Breast epithelium (tissue), 4 donors: Measurements from ENCODE around the gene DMAP1. TPM values are rescaled to one million over a fixed set of nuclear protein-coding genes. Genes with fewer than 3 reads are reported as not detected.

ENCODE experiments used
- DNase-seq, 2 donors: peaks; one replicate each; pipeline ENCODE4 v3.0.0-alpha.2; 2019; ENCODE audit warnings: low spot score in 2 of 2
- H3K27ac ChIP-seq, 2 donors: fragments of 200-600 bp; sonication (generic) in 1 of 2; one replicate each; pipeline ENCODE4 v1.5.1; 2016 to 2019; ENCODE audit warnings: mild to moderate bottlenecking in 1 of 2
- H3K27me3 ChIP-seq, 2 donors: fragments of 200-600 bp; sonication (generic) in 1 of 2; one replicate each; pipeline versions ENCODE4 v1.5.1 to v1.6.0; 2017 to 2019; ENCODE audit warnings: control low read depth in 1 of 2, mild to moderate bottlenecking in 1 of 2
- H3K36me3 ChIP-seq: fragments of 200-600 bp; one replicate; pipeline ENCODE4 v1.5.1; 2019
- H3K4me1 ChIP-seq, 2 donors: fragments of 200-600 bp; sonication (generic); one replicate each; pipeline ENCODE4 v1.5.1; 2016 to 2019; ENCODE audit warnings: control low read depth in 1 of 2
- H3K4me3 ChIP-seq, 3 donors: fragments of 200-600 bp; sonication (generic); 1 replicate in 2 of 3; 2 replicates in 1 of 3; pipeline ENCODE4 v1.5.1; 2016 to 2019; ENCODE audit warnings: mild to moderate bottlenecking in 3 of 3, moderate library complexity in 2 of 3
- H3K9me3 ChIP-seq, 2 donors: fragments of 200-600 bp; sonication (generic) in 1 of 2; one replicate each; pipeline ENCODE4 v1.5.1; 2016 to 2019; ENCODE audit warnings: control low read depth in 1 of 2
- CTCF ChIP-seq, 3 donors: fragments of 450-650 bp; IDR thresholded peaks; one replicate each; pipeline ENCODE4 v1.5.1; 2016 to 2017; ENCODE audit warnings: antibody characterized with exemption in 3 of 3, mild to moderate bottlenecking in 3 of 3, moderate library complexity in 3 of 3
- POLR2A ChIP-seq: fragments of 450-650 bp; IDR thresholded peaks from one replicate; pipeline ENCODE4 v1.6.1; 2016; ENCODE audit warnings: antibody characterized with exemption, mild to moderate bottlenecking, moderate library complexity
- POLR2AphosphoS5 ChIP-seq, 3 donors: sonication (generic); formaldehyde crosslinking; IDR thresholded peaks; one replicate each; pipeline ENCODE4 v1.6.1; 2017; ENCODE audit warnings: antibody characterized with exemption in 3 of 3
- intact Hi-C: fragments of 100-400 bp; cut with DNase I; formaldehyde crosslinking; loops from one replicate; pipeline ENCODE4 v1.15.1; 2023; ENCODE audit warnings: low total_unique reads
- total RNA-seq, 3 donors: library from RNA; depleted of rRNA; stranded (reverse); fragments of >200 nt; gene quantifications; one replicate each; pipeline ENCODE4 v1.1.0, GENCODE V29; 2016

Gene DMAP1
- total RNA-seq, 3 donors from 2014 or later, result 40.3 to 66.2 (median 51.4) TPM

DNA sequence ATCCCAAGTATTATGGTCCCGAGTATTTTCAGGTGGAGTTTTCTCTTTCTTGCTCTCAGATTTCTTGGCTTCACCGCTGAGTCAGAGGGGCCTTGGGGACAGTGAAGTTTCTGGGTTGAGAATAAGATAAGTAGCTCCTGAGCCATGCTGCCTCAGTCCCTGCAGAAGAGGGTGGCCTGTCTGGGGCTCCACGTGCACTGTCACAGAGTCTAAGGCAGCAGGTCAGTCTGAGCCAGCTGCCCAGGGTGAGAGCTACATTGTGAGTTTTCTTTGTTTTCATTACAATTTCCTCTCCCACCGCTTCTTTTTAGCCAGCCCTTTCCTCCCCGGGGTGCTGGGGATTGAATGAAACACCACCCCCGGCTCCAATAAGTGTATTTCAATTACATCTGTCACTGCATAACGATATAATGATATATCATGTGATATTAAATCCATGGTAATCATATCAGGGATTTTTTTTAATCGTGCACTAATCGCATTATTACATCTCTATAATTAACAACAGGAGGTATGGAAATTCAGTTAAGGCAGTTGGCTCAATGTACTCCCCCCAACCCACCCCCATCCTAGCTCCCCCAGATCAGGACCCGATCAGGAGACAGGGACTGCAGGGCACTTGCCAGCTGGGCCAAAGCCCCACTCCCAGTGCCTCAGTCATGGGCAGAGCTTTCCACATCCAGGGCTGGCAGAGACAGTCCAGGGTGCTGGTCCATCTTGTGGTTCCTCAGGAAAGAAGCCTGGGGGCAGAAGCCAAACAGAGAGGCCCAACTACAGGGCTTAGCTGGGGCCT, 43.7 kb downstream of the DMAP1 start:
- Histone ChIP-seq H3K36me3 (no peaks in the 10 kb centered on the region), H3K4me1 (no peaks in the 10 kb centered on the region), H3K9me3 (no peaks in the 10 kb centered on the region), H3K27me3 (no peaks in the 10 kb centered on the region), H3K4me3 (no peak overlapping the region), H3K27ac (no peak overlapping the region)
- TF ChIP-seq CTCF (IDR thresholded peaks at IDR 0.05), result no peak
- TF ChIP-seq POLR2A, result no peak
- TF ChIP-seq POLR2AphosphoS5 (IDR thresholded peaks at IDR 0.05), result no peak
- no peak for DNase-seq
- intact Hi-C loops, result no loop called here

GRCh38 chr1:44259090-44259489, 45.8 kb downstream of the DMAP1 start:
- H3K9me3 ChIP-seq, result no peaks in the 10 kb centered on the region
- no peak for DNase-seq
- H3K27ac ChIP-seq, result no peak overlapping the region
- no peaks in the 10 kb centered on the region for H3K4me1 ChIP-seq
- intact Hi-C loops, result no loop called here
- no peak overlapping the region for H3K4me3 ChIP-seq
- no peaks in the 10 kb centered on the region for H3K36me3 ChIP-seq
- H3K27me3 ChIP-seq, result no peaks in the 10 kb centered on the region
- no peak for TF ChIP-seq POLR2A
- TF ChIP-seq POLR2AphosphoS5 (IDR thresholded peaks at IDR 0.05), result no peak
- TF ChIP-seq CTCF (IDR thresholded peaks at IDR 0.05), result no peak

DNA sequence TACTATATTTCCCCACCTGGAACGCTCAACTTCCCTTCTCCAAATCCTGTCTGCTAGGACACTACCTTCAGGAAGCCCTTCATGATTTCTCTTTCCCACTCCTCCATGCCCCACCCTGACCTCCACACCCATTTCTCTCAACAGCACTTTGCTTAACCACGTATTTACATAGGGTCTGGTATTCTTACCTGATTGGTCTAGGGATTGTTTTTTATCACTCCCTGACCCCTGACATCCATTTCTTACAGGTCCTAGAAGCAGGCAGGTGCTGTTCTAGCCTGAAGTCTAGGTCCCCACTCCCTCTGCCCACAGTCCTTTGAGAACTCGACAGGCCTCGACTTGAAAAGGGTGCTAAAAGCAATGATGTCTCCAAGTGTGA, 47.5 kb downstream of the DMAP1 start:
- Histone ChIP-seq H3K4me3 (no peak overlapping the region), H3K9me3 (no peaks in the 10 kb centered on the region), H3K27me3 (no peaks in the 10 kb centered on the region), H3K27ac (no peak overlapping the region), H3K4me1 (no peaks in the 10 kb centered on the region), H3K36me3 (no peaks in the 10 kb centered on the region)
- intact Hi-C loops, result loop anchor here (2.0 kb wide), 1 partner anchor 62 kb away; no protein-coding TSS in a partner anchor
- TF ChIP-seq POLR2AphosphoS5 (IDR thresholded peaks at IDR 0.05), result no peak
- TF ChIP-seq POLR2A, result no peak
- TF ChIP-seq CTCF (IDR thresholded peaks at IDR 0.05), result no peak
- DNase-seq, result no peak

- no peaks in the 10 kb centered on the region for H3K4me1 ChIP-seq
- no peaks in the 10 kb centered on the region for H3K9me3 ChIP-seq
- TF ChIP-seq POLR2AphosphoS5 (IDR thresholded peaks at IDR 0.05) (no peak), CTCF (IDR thresholded peaks at IDR 0.05) (no peak), POLR2A (no peak)
- no peak overlapping the region for H3K4me3 ChIP-seq
- H3K27me3 ChIP-seq, result no peaks in the 10 kb centered on the region
- H3K27ac ChIP-seq, result no peak overlapping the region
- H3K36me3 ChIP-seq, result no peaks in the 10 kb centered on the region
- no peak for DNase-seq
- intact Hi-C loops, result loop anchor here (2.0 kb wide), 1 partner anchor 62 kb away; no protein-coding TSS in a partner anchor
Measured at GRCh38 chr1:44261171-44261817, 48.0 kb downstream of the DMAP1 start.

GRCh38 chr1:44261962-44262361, 48.7 kb downstream of the DMAP1 start:
- Histone ChIP-seq H3K4me1 (no peaks in the 10 kb centered on the region), H3K9me3 (no peaks in the 10 kb centered on the region), H3K27ac (no peak overlapping the region), H3K4me3 (no peak overlapping the region), H3K36me3 (no peaks in the 10 kb centered on the region), H3K27me3 (no peaks in the 10 kb centered on the region)
- DNase-seq, result no peak
- intact Hi-C loops, result loop anchor here (2.0 kb wide), 1 partner anchor 61 kb away; no protein-coding TSS in a partner anchor
- no peak for TF ChIP-seq CTCF (IDR thresholded peaks at IDR 0.05)
- TF ChIP-seq POLR2A, result no peak
- no peak for TF ChIP-seq POLR2AphosphoS5 (IDR thresholded peaks at IDR 0.05)
